HG02588 (cell line): ENCODE measurements around the gene TNK2.
A peak's percentile ranks its signal among the peaks of the same experiment; 100 is the strongest.

Source experiments
- ATAC-seq: cut with Tn5 transposase; IDR thresholded peaks from one replicate; pipeline ENCODE4 v1.9.1; 2021; ENCODE audit warnings: mild to moderate bottlenecking, moderate library complexity; ENCODE audit not compliant: unreplicated experiment

TNK2 gene

GRCh38 chr3:195900436-195901355 is 7.7 kb downstream of the TNK2 start:
- ATAC-seq, result peak; percentile 43

DNA sequence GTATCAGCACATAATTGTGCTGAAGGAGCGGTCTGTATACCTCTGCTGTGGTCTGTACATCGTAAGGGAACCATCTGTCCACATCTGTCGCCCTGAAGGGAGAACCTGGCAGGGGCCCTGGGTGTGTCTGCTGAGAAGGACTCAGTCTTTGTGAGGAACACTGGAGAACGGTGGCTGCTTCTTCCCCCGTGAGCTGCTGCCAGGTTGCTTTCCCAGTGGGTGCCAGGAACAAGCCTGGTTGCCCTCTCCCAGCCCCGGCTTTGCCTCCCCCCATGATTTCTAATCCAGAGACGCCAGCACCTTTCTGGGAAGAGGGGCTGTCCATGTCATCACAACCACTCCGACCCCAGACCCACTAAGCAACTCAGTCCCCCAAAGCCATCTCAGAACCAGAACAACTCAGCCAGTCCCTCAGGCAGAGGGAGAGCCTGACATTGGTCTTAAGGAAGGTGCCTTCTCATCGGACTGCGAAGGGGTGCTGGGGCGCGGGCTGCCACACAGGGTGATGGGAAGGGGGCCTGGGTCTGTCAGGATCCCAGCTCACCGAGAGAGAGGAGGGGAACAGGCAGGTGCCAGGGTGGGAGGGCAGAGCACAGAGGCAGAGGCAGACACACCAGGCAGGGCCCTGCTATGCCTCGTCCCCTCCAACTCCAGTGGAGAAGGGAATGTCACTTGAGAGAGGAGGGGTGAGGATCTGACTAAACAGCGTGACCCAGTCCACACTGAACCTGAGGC is 8.5 kb downstream of the TNK2 start:
- no peak for ATAC-seq

GRCh38 chr3:195897853-195898415 is 10.4 kb downstream of the TNK2 start:
- no peak for ATAC-seq

DNA sequence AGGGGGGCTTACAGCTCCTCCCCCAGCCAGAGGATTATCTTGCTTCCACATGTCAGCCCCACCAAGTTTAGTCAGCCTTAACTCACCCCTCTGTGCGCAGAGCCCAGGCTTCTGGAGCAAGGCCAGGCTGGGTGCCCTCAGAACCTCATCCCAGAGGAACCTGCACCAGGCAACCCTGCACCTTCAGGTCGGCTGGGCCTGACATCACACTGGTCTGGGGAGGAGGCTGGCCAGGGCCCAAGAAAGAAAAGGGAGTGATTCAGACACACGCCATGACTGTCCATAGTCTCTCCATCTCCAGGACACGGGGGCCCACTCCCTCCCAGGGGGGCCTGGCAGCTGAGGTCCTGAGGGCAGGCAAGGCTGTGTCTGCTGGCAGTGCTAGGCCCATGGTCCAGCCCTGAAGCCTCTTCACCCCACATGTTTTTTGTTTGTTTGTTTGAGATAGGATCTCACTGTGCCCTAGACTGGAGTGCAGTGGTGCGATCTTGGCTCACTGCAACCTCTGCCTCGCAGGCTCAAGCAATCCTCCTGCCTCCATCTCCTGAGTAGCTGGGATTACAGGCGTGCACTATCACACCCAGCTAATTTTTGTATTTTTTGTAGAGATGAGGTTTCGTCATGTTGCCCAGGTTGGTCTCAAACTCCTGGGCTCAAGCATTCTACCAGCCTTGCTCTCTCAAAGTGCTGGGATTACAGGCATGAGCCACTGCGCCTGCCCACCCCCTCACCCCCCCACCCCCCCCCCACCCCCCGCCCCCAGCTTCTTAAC is 11.1 kb downstream of the TNK2 start:
- no peak for ATAC-seq

DNA sequence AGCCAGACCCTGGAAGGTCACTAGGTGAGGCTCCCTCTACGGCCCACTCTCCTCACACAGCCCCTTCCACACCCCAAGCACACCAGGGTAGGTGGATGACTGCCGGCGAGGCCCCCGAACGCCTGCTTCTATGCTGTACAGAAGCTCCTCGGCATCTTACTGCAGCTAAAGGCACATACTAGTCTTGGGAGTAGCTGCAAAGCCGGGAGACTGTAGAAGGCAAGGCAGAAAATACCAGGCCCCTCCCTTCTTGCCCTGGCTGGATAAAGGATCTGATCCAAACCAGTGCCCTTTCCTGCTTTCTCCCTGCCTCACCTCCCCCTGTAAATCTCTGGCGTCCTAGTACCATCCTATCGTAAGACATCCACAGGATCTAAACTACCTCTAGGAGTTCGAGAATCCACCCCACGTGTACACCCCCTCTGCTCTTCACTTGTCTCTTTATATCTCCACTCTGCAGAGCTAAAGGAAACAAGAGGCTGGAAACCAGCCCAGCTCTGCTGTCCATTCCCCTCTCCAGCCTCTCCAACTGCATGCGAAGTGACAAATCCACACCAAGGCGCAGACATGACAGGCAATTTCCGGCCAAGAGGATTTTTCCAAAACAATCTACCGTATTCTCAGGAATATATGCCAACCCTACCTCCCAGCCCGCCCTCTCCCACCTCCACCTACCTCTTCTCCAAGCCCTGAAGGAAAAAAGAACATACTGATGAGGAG is 11.8 kb downstream of the TNK2 start:
- peak; percentile 5 for ATAC-seq

DNA sequence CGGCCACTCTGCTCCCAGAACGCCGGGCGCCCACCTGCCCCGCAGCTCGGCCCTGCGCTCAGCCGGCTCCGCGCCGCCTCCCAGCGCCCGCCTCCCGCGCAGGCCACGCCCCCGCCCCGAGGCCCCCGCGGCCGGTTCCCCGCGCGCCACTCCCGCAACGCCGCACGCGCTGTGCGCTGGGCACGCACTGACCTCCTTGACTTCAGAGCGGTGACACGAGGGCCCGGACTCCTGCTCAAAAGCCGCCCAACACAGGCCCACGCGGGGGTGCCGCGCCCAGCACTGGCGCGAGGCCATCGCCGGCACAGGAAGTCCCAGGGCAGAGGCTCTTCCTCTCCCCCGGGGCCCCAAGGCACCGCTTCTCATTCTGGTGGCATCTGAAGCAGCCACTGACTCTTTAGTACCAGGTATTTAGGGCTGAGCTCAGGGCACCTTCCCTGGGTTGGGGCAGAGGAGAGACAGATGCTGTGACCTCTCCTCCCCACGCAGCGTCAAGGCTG is 12.4 kb downstream of the TNK2 start:
- ATAC-seq, result peak; percentile 45

- peak; percentile 29 for ATAC-seq
These were observed 13.1 kb downstream of the TNK2 start for GRCh38 chr3:195895078-195895860.

- ATAC-seq, result no peak
These were observed 14.4 kb downstream of the TNK2 start for GRCh38 chr3:195893916-195894465.

- no peak for ATAC-seq
These were observed 14.8 kb downstream of the TNK2 start for GRCh38 chr3:195893516-195893915.

- no peak for ATAC-seq
These were observed 15.3 kb downstream of the TNK2 start for GRCh38 chr3:195893044-195893395.

GRCh38 chr3:195892105-195893043 is 16.0 kb downstream of the TNK2 start:
- no peak for ATAC-seq

DNA sequence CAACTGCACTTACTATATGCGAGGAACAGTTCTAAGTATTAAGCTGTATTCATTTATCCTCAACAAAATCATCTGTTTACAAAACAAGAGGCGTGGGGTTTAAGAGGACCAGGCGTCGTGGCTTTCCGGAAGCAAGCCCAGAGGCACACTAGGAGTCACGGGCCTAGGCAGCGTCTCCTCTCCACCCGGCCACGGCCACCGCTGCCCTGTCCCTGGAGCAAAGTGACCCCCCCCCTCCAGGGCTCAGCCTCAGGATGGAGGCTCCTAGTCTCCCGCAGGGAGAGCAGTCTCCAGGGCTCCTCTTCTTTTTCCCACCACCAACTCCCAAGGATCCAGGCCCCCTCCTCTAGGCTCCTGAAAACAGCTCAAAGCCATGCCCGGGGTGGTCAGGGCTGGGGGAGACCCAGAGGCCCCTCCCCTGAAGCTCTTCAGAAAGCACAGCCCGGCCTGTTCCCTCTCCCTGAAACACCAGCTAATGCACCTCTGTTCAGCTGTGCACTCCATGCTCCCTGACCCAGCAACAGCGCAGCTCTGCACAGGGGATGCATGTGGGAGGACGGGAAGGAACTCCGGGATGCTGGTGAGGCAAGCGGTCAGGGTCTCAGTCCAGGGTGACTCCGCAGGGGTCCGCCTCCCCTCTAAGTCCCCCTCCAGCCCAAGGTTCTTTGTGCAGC is 16.8 kb downstream of the TNK2 start:
- ATAC-seq, result no peak

DNA sequence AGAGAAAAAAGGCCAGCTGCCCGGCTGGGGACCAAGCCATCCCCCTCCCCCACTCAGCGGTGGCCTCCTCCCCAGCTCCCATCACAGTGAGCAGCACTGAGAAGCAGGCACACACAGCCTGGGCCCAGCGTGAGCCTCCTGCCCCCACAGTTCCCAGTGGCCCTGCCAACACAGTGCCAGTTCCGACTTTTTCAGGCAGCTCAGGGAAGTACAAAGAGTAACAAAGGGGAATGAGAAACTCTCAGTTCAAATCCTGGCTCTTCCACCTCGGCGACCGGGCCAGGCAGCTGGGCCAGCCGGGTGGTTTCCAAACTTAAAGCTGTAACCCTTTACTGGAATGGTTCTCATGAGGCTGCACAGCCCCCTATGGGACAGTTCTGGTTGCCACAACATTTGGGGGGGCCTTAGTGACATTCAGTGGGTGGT is 18.5 kb downstream of the TNK2 start:
- ATAC-seq, result no peak

DNA sequence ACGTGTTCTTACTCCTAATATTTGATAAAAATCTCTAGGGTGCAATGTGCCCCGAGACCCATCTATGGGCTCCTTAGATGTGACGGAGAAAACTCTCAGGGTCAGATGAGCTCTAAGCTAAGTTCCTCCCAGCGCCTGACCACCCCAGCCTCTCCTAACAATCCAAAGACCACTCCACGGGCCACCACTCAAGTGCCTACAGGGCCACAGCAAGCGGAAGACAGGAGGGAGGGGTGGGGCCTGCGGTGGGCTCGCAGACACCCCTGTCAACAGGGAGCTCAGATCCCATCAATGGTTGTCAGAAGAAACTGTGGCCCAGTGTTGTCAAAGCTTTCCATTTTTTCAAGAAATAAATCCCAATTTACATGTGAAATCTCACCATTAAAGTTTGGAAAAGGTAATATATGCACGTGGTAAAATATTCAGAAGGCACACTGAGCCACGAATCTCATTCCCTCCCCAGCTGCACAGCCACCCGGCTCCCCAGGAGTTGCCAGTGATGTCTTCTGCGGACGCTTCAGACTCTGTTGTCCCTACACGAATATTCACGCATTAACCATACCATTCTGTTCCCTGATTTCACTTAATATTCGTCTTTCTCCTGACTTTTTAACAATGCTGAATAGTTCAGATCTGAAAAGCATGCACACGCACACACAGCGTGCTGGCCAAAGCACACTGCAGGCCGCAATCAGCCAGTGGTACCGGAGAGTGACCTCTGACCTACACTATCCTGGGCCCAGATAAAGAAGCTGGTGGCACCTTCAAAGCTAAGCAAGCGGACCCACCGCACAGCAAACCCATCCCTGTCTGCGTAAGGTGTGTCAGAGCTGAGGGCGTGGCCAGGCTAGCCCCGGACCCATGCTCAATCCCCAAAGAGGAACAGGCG is 19.1 kb downstream of the TNK2 start:
- no peak for ATAC-seq

DNA sequence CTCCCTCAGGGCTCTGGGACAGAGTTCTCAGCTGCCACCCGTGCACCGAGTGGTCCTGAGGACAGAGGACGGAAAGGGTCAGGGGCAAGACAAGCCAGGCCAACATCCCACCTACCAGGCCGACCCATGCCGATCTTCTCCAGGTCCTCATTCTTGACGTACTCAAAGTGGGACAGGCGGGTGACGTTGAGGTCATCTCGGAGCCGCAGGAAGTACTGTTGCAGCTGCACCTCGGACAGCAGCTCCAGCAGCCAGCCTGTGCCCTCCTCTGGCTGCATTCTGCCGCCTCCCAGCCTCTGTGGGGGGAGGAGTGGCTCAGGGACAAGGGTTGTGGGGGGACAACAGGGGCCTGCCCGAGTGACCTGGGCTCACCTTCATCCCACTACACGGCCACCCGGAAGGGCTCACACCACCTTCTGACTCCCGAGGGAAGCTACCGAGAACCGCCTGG is 20.0 kb downstream of the TNK2 start:
- ATAC-seq, result no peak

GRCh38 chr3:195887670-195888069 is 20.7 kb downstream of the TNK2 start:
- no peak for ATAC-seq
